ENCODE results near the gene PCCA. TPM values are rescaled to one million over a fixed set of nuclear protein-coding genes. Genes with fewer than 3 reads are reported as not detected.

Gene PCCA
- total and polyA plus RNA-seq, 2 donors (not counting 1 experiment from before 2014, with no cell fraction given): 4.8 to 17.4 TPM

GRCh38 chr13:100044936-100045335 is 44.0 kb upstream of the PCCA start:
- H3K4me2 ChIP-seq (replicated peaks; ENCODE audit: low read depth, low read length, poor library complexity, severe bottlenecking): no peak overlapping the region

DNA sequence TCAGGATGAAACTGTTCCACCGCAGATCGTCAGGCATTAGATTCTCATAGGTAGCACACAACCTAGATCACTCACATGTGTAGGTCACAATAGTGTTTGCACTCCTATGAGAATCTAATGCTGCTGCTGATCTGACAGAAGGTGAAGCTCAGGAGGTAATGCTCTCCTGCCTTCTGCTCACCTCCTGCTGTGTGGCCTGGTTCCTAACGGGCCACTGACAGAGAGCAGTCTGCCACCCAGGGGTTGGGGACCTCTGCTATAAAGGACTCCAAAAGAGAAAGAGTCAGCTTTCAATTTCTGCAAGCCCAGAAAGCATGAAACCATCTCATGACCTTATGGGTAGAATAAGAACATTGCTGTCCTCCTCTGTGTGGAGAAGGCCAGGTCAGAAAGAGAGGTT is 43.5 kb upstream of the PCCA start:
- H3K27me3 Mint-ChIP-seq: peaks cover 5% of the 10 kb centered on the region
- H2AFZ ChIP-seq (ENCODE audit: insufficient read depth, low read depth, low read length, poor library complexity, severe bottlenecking): no peak overlapping the region
- no peaks in the 10 kb centered on the region for H3K79me2 ChIP-seq (ENCODE audit: control insufficient read depth, insufficient read depth, low read length)
- ChIA-PET CTCF (no interaction called here), POLR2A (no interaction called here)
- H3K9me3 Mint-ChIP-seq (ENCODE audit: insufficient read depth): no peaks in the 10 kb centered on the region
- no peak overlapping the region for H3K4me3 Mint-ChIP-seq
- 92% methylated on average over 1 of the region's 3 CpGs for WGBS (ENCODE audit: insufficient coverage)
- H4K20me1 ChIP-seq (ENCODE audit: control insufficient read depth, insufficient read depth, low read length, poor library complexity, severe bottlenecking): no peaks in the 10 kb centered on the region
- H3K4me3 ChIP-seq (ENCODE audit: control extremely low read depth in 1 of 5, extremely low read depth in 1 of 5, insufficient read depth in 1 of 5, low read depth in 2 of 5, low read length in 4 of 5): no peak overlapping the region
- ATAC-seq (ENCODE audit: low read depth) (no peak), DNase-seq (no peak)
- intact Hi-C loops (cut with micrococcal nuclease): no loop called here
- H3K4me2 ChIP-seq (replicated peaks; ENCODE audit: low read depth, low read length, poor library complexity, severe bottlenecking): no peak overlapping the region
- no peaks in the 10 kb centered on the region for H3K4me1 Mint-ChIP-seq
- H3K4me1 ChIP-seq (ENCODE audit: control insufficient read depth in 2 of 2, insufficient read depth in 2 of 2, low read length in 2 of 2): no peaks in the 10 kb centered on the region
- TF ChIP-seq EZH2 (IDR thresholded peaks at IDR 0.05; ENCODE audit: borderline replicate concordance, insufficient read depth, low read depth, low read length, poor library complexity, severe bottlenecking) (no peak), CTCF (IDR thresholded peaks at IDR 0.05) (no peak)
- no peak overlapping the region for H3K27ac Mint-ChIP-seq
- no peak overlapping the region for H3K27ac ChIP-seq (ENCODE audit: low read length in 2 of 2)
- no peaks in the 10 kb centered on the region for H3K36me3 ChIP-seq (replicated peaks in 1 of 2; ENCODE audit: control extremely low read depth in 1 of 2, control insufficient read depth in 1 of 2, extremely low read depth in 1 of 2, insufficient read depth in 2 of 2, low read length in 1 of 2)
- H3K27me3 ChIP-seq (replicated peaks in 1 of 4; ENCODE audit: control extremely low read depth in 1 of 4, control insufficient read depth in 3 of 4, insufficient read depth in 4 of 4, low read length in 3 of 4): no peaks in the 10 kb centered on the region
- no peak overlapping the region for H3K9ac ChIP-seq (ENCODE audit: low read length)
- H3K9me3 ChIP-seq (ENCODE audit: control extremely low read depth in 1 of 3, control insufficient read depth in 2 of 3, insufficient read depth in 1 of 3, low read length in 2 of 3): peaks cover 0 to 2% (median 0%) of the 10 kb centered on the region in 3 donors

More at GRCh38 chr13:100044936-100045335, 44.0 kb upstream of the PCCA start:
- Histone ChIP-seq H3K9me3 (ENCODE audit: control extremely low read depth in 1 of 3, control insufficient read depth in 2 of 3, insufficient read depth in 1 of 3, low read length in 2 of 3) (peaks cover 0 to 2% (median 0%) of the 10 kb centered on the region in 3 donors), H2AFZ (ENCODE audit: insufficient read depth, low read depth, low read length, poor library complexity, severe bottlenecking) (no peak overlapping the region), H3K4me3 (ENCODE audit: control extremely low read depth in 1 of 5, extremely low read depth in 1 of 5, insufficient read depth in 1 of 5, low read depth in 2 of 5, low read length in 4 of 5) (no peak overlapping the region), H3K27ac (ENCODE audit: low read length in 2 of 2) (no peak overlapping the region), H3K79me2 (ENCODE audit: control insufficient read depth, insufficient read depth, low read length) (no peaks in the 10 kb centered on the region), H3K4me1 (ENCODE audit: control insufficient read depth in 2 of 2, insufficient read depth in 2 of 2, low read length in 2 of 2) (no peaks in the 10 kb centered on the region), H3K27me3 (replicated peaks in 1 of 4; ENCODE audit: control extremely low read depth in 1 of 4, control insufficient read depth in 3 of 4, insufficient read depth in 4 of 4, low read length in 3 of 4) (no peaks in the 10 kb centered on the region), H3K36me3 (replicated peaks in 1 of 2; ENCODE audit: control extremely low read depth in 1 of 2, control insufficient read depth in 1 of 2, extremely low read depth in 1 of 2, insufficient read depth in 2 of 2, low read length in 1 of 2) (no peaks in the 10 kb centered on the region), H4K20me1 (ENCODE audit: control insufficient read depth, insufficient read depth, low read length, poor library complexity, severe bottlenecking) (no peaks in the 10 kb centered on the region), H3K9ac (ENCODE audit: low read length) (no peak overlapping the region)
- intact Hi-C loops (cut with micrococcal nuclease): no loop called here
- DNase-seq: no peak
- no peak for ATAC-seq (ENCODE audit: low read depth)
- 89% methylated on average over 2 of the region's 3 CpGs for WGBS (ENCODE audit: insufficient coverage)
- H3K27ac Mint-ChIP-seq: no peak overlapping the region
- H3K9me3 Mint-ChIP-seq (ENCODE audit: insufficient read depth): no peaks in the 10 kb centered on the region
- peaks cover 5% of the 10 kb centered on the region for H3K27me3 Mint-ChIP-seq
- ChIA-PET CTCF (no interaction called here), POLR2A (no interaction called here)
- H3K4me3 Mint-ChIP-seq: no peak overlapping the region
- TF ChIP-seq CTCF (IDR thresholded peaks at IDR 0.05): no peak
- no peak for TF ChIP-seq EZH2 (IDR thresholded peaks at IDR 0.05; ENCODE audit: borderline replicate concordance, insufficient read depth, low read depth, low read length, poor library complexity, severe bottlenecking)
- no peaks in the 10 kb centered on the region for H3K4me1 Mint-ChIP-seq
